ENCODE results near the gene HDAC9.

Gene HDAC9

DNA sequence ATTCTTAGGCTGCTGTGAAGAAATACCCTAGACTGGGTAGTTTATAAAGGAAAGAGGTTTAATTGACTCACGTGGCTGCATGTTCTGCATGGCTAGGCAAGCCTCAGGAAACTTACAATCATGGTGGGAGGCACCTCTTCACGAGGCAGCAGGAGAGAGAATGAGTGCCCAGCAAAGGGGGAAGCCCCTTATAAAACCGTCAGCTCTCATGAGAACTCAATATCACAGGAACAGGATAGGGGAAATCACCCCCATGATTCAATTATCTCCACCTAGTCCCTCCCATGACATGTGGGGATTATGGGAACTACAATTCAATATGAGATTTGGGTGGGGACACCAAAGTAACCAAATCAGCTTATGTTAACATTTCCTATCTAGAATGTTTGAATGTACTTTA lies 362.7 kb downstream of the HDAC9 start:
- no peak for DNase-seq
- H3K36me3 ChIP-seq = no peaks in the 10 kb centered on the region
- no peaks in the 10 kb centered on the region for H3K27me3 ChIP-seq
- H3K4me3 ChIP-seq (ENCODE audit: low read depth, low read length) = no peak overlapping the region
- peaks cover 11% of the 10 kb centered on the region for H3K4me1 ChIP-seq
- H3K9me3 ChIP-seq = no peaks in the 10 kb centered on the region
- TF ChIP-seq, protein P1, sequence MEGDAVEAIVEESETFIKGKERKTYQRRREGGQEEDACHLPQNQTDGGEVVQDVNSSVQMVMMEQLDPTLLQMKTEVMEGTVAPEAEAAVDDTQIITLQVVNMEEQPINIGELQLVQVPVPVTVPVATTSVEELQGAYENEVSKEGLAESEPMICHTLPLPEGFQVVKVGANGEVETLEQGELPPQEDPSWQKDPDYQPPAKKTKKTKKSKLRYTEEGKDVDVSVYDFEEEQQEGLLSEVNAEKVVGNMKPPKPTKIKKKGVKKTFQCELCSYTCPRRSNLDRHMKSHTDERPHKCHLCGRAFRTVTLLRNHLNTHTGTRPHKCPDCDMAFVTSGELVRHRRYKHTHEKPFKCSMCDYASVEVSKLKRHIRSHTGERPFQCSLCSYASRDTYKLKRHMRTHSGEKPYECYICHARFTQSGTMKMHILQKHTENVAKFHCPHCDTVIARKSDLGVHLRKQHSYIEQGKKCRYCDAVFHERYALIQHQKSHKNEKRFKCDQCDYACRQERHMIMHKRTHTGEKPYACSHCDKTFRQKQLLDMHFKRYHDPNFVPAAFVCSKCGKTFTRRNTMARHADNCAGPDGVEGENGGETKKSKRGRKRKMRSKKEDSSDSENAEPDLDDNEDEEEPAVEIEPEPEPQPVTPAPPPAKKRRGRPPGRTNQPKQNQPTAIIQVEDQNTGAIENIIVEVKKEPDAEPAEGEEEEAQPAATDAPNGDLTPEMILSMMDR (IDR thresholded peaks at IDR 0.05; ENCODE audit: low read depth, low read length) = no peak

DNA sequence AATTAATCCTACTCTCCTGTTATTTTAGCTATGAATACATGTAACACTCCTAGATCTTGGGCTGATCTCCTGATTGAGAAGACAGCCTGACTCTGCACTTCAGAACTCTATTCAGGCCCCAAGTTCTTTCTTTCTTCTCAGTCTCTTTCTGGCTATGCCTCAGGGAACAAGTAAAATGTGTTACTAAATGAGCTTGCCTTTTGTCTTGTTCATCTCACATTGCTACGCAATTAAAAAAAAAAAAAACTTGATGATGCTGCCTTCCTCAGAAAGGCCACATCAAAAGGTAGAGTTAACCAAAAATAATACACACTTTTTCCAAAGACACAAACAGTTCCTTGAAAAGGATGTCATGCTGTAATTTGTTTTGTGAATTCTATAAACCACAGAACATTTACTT lies 363.8 kb downstream of the HDAC9 start:
- DNase-seq = no peak
- Histone ChIP-seq H3K36me3 (no peaks in the 10 kb centered on the region), H3K4me1 (peaks cover 9% of the 10 kb centered on the region), H3K27me3 (no peaks in the 10 kb centered on the region), H3K4me3 (ENCODE audit: low read depth, low read length) (no peak overlapping the region), H3K9me3 (no peaks in the 10 kb centered on the region)
- TF ChIP-seq, protein P1 (IDR thresholded peaks at IDR 0.05; ENCODE audit: low read depth, low read length) = no peak

DNA sequence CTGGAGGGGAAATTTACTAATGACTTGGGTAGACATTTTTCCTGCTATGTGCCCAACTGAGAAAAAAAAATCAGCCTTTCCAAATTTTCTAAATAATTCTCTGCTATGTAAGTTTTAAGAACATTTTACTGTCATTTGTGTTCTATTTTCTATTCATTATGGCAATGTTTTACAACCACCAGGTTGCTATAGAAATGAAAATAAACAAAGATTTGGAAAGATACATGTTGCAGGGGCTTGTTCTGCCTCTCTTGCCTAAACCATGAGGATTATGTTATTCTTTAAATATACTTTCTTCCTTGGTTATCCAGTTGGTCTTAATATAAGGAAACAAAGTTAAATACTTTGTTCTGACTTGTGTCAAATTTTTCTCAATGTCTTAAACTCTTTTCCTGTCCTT lies 364.7 kb downstream of the HDAC9 start:
- TF ChIP-seq, protein P1 (IDR thresholded peaks at IDR 0.05; ENCODE audit: low read depth, low read length) = no peak
- H3K36me3 ChIP-seq = no peaks in the 10 kb centered on the region
- DNase-seq = no peak
- H3K27me3 ChIP-seq = no peaks in the 10 kb centered on the region
- peaks cover 9% of the 10 kb centered on the region for H3K4me1 ChIP-seq
- H3K4me3 ChIP-seq (ENCODE audit: low read depth, low read length) = no peak overlapping the region
- H3K9me3 ChIP-seq = no peaks in the 10 kb centered on the region

DNA sequence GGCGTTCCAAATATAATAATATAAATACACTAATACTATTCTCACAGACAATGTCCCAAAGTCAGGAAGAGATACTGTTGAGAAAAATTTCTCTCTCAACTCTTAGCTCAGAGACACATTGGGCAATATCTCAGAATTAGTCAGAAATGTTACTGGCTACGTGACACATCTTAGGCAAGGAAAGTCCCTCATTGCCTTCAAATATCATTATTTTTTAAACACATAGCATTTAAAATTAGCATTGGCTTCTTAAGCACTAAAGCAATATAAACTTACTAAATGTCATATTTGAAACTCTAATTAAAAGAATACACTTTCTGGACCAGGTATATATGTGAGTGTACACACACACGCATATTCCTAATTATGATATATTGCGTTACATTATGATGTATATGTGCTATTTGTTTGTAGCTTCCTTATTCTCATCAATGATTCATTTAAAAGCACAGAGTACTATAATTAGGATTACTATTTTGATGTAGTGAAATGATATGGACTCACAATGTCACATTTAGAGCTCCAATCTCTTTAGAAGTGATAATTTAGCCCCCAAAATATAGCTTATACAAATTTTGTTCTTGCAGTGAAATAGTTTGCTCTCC lies 366.1 kb downstream of the HDAC9 start:
- H3K36me3 ChIP-seq = no peaks in the 10 kb centered on the region
- DNase-seq = no peak
- TF ChIP-seq, protein P1 (IDR thresholded peaks at IDR 0.05; ENCODE audit: low read depth, low read length) = no peak

DNA sequence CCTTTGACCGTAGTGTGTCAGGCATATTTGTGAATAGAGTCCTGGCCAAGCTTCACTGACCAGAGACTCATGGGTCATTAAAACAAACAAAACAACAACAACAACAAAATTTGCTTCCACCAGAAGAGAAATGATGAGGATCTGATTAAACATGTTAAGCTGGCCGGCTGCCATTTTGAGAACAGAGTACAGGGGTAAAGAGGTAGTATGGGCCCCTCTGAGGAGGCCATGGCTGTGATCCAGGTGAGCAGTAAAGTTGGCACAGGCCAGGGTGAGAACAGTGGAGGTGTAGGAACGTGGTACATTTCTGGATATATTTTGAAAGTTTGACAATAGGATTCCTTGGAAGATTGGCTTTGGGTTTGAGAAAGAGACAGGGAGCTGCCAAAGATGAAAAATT lies 369.4 kb downstream of the HDAC9 start:
- Histone ChIP-seq H3K4me1 (peaks cover 18% of the 10 kb centered on the region), H3K36me3 (no peaks in the 10 kb centered on the region), H3K9me3 (no peaks in the 10 kb centered on the region), H3K4me3 (ENCODE audit: low read depth, low read length) (no peak overlapping the region), H3K27me3 (no peaks in the 10 kb centered on the region)
- TF ChIP-seq, protein P1 (IDR thresholded peaks at IDR 0.05; ENCODE audit: low read depth, low read length) = no peak
- DNase-seq = no peak

More for the DNA sequence above, 366.1 kb downstream of the HDAC9 start:
- no peaks in the 10 kb centered on the region for H3K27me3 ChIP-seq
- no peak overlapping the region for H3K4me3 ChIP-seq (ENCODE audit: low read depth, low read length)
- H3K9me3 ChIP-seq = no peaks in the 10 kb centered on the region
- peaks cover 15% of the 10 kb centered on the region for H3K4me1 ChIP-seq

DNA sequence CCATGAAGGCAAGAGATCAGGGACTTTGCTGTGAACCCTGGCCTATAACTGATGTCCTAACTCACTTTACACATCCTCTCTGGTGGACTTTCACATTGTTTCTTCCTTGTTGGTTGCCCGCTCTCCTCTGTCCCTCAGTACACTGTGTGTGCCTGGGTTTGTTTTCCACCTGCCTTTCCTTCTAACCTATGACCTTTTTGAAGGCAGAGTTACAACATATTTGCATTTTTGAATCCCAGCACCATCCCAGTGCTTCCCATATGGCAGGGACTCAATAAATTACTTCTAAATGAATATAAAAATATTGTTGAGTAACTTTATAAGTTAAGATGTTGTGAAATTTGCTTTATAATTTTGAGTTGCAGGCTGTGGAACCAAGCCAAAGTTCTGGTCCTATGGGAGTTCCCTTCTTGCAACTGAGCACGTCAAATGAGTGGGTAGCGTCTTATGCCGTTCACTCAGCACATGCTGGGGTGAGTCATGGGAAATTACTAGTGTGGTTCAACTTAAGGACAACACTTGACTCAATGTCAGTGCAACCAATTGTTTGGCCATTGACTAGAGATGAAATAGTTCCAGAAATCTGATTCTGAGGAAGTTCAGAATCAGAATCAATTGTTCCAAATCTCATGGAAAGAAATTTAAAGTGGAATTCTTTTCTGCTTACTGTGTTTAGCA lies 370.9 kb downstream of the HDAC9 start:
- H3K4me1 ChIP-seq = peaks cover 15% of the 10 kb centered on the region
- TF ChIP-seq, protein P1 (IDR thresholded peaks at IDR 0.05; ENCODE audit: low read depth, low read length) = no peak
- H3K27me3 ChIP-seq = no peaks in the 10 kb centered on the region
- no peaks in the 10 kb centered on the region for H3K9me3 ChIP-seq
- H3K36me3 ChIP-seq = no peaks in the 10 kb centered on the region
- peak; percentile 37 for DNase-seq
- no peak overlapping the region for H3K4me3 ChIP-seq (ENCODE audit: low read depth, low read length)

Data from BE2C (cell line).